Measurements from ENCODE around the gene XRN2.

DNA sequence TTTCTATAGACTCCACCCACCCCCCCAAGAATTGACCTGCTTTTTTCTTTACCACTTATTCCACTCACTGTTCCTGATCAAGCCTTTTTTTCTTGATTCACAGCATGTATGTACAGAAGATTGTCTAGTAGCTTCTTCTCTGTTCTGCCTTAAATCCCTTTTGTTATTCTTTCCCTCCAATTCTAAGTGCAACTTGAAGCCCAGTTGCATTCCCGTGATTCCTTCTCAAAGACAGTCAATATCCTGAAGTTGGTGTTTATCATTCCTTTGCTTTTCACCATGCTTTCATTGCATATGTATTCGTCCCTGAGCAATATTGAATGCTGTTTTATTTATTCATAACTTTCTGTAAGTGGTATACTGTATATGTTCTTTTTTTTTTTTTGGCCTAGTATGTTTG is 21.0 kb downstream of the XRN2 start:
- TF ChIP-seq POLR2A (IDR thresholded peaks at IDR 0.05; ENCODE audit: low read depth, low read length) (no peak), TAF1 (IDR thresholded peaks at IDR 0.05; ENCODE audit: low read depth, low read length) (no peak), POLR2AphosphoS5 (IDR thresholded peaks at IDR 0.05; ENCODE audit: low read depth, low read length) (no peak), SPI1 (IDR thresholded peaks at IDR 0.05; ENCODE audit: low read depth, low read length) (no peak), POU2F2 (IDR thresholded peaks at IDR 0.05; ENCODE audit: low read depth, low read length) (no peak), PAX5 (IDR thresholded peaks at IDR 0.05; ENCODE audit: insufficient read depth, low read length, severe bottlenecking) (no peak)
